K562 (cell line): ENCODE measurements around the gene RASSF1. TPM values are rescaled to one million over a fixed set of nuclear protein-coding genes. Genes with fewer than 3 reads are reported as not detected.

Experiments
- ATAC-seq: fragments of 200-7000 bp; cut with Tn5 transposase; 3 replicates; pipeline ENCODE4 v1.9.1; 2020; ENCODE audit warnings: moderate library complexity
- BruUV-seq: library from RNA; stranded (reverse); fragments of 400-500 nt; replicated peaks from 2 replicates; lab custom pipeline; 2021; lab: Mats Ljungman, UMichigan
- CTCF ChIA-PET: fragments of 300-600 bp; formaldehyde crosslinking; extraction: SDS; loops from one replicate; lab custom pipeline; 2021; ENCODE audit warnings: low intra/inter-chr PET ratio; lab: Yijun Ruan, JAX
- POLR2A ChIA-PET: fragments of 300-600, 350-650 bp; sonication (Branson Sonifier 250); formaldehyde crosslinking; extraction: SDS; loops from one replicate; lab custom pipeline; 2021; ENCODE audit warnings: antibody characterized with exemption, inconsistent platforms; lab: Yijun Ruan, JAX
- DNase-seq, 4 experiments: peaks; one replicate each; pipeline versions ENCODE4 v3.0.0 to v3.0.0-alpha.2; 2011 to 2018; ENCODE audit warnings: low spot score in 3 of 4, mixed read lengths in 3 of 4; ENCODE audit errors: extremely low read depth in 1 of 4
- FAIRE-seq: peaks from 2 replicates; lab custom pipeline; 2011; peaks lifted over from hg19 to GRCh38; lab: Jason Lieb, UNC
- H2AFZ ChIP-seq: 2 replicates; pipeline ENCODE4 v1.6.0; 2011; ENCODE audit warnings: low read depth, low read length, control low read depth, inconsistent platforms
- H3K27ac ChIP-seq: fragments of 200-600 bp; 3 replicates; pipeline ENCODE4 v1.8.0; 2011; ENCODE audit warnings: low read depth, mild to moderate bottlenecking, control low read depth, inconsistent platforms, low read length, moderate library complexity, mixed read lengths; ENCODE audit errors: extremely low read depth
- H3K27me3 ChIP-seq, 2 experiments: fragments of 300-600 bp in 1 of 2; 2 replicates in 1 of 2; 3 replicates in 1 of 2; pipeline versions ENCODE4 v1.6.0 to v1.8.0; 2011; ENCODE audit warnings: inconsistent platforms in 2 of 2, low read length in 2 of 2, mild to moderate bottlenecking in 1 of 2, mixed read lengths in 1 of 2, moderate library complexity in 1 of 2; ENCODE audit not compliant: control insufficient read depth in 2 of 2, insufficient read depth in 2 of 2
- H3K36me3 ChIP-seq: fragments of 300-600 bp; 3 replicates; pipeline ENCODE4 v1.8.0; 2011; ENCODE audit warnings: mild to moderate bottlenecking, low read length, inconsistent platforms; ENCODE audit not compliant: control insufficient read depth, insufficient read depth
- H3K4me1 ChIP-seq, 2 experiments: fragments of 200-600 bp in 1 of 2; replicated peaks in 1 of 2; 2 replicates in 1 of 2; 3 replicates in 1 of 2; pipeline versions ENCODE4 v1.5.1 to v1.8.0; 2011; ENCODE audit warnings: inconsistent platforms in 2 of 2, low read length in 2 of 2, mild to moderate bottlenecking in 1 of 2, mixed read lengths in 1 of 2, moderate library complexity in 1 of 2; ENCODE audit not compliant: control insufficient read depth in 2 of 2, insufficient read depth in 2 of 2
- H3K4me2 ChIP-seq: 2 replicates; pipeline ENCODE4 v1.6.1; 2011; ENCODE audit warnings: low read length, control low read depth, inconsistent platforms, mixed read lengths; ENCODE audit not compliant: insufficient read depth
- H3K4me3 ChIP-seq: fragments of 200-600 bp; sonication (generic), shearing (Covaris generic); 2 replicates; pipeline ENCODE4 v1.5.1; 2016; ENCODE audit warnings: control low read depth, inconsistent platforms
- H3K79me2 ChIP-seq: fragments of 200-600 bp; 3 replicates; pipeline ENCODE4 v1.8.0; 2011; ENCODE audit warnings: low read length, inconsistent platforms; ENCODE audit not compliant: control insufficient read depth, insufficient read depth
- H3K9ac ChIP-seq, 2 experiments: 2 replicates each; pipeline versions ENCODE4 v1.6.0 to v1.6.1; 2011; ENCODE audit warnings: low read depth in 2 of 2, low read length in 2 of 2, control low read depth in 1 of 2, inconsistent platforms in 1 of 2, mild to moderate bottlenecking in 1 of 2, mixed read lengths in 1 of 2; ENCODE audit not compliant: insufficient read depth in 1 of 2
- H3K9me1 ChIP-seq: one replicate; pipeline ENCODE4 v1.6.0; 2011; ENCODE audit warnings: inconsistent platforms, mild to moderate bottlenecking, low read length, moderate library complexity; ENCODE audit not compliant: control insufficient read depth, insufficient read depth
- H3K9me3 ChIP-seq: replicated peaks from 2 replicates; pipeline ENCODE4 v1.5.1; 2011; ENCODE audit warnings: low read depth, low read length, inconsistent platforms; ENCODE audit not compliant: control insufficient read depth, insufficient read depth
- H4K20me1 ChIP-seq: replicated peaks from 2 replicates; pipeline ENCODE4 v1.6.1; 2011; ENCODE audit warnings: low read length, inconsistent platforms, mixed read lengths; ENCODE audit not compliant: control insufficient read depth, insufficient read depth
- CBFA2T3 ChIP-seq: fragments of 450-650 bp; IDR thresholded peaks from 2 replicates; pipeline ENCODE4 v1.6.1; 2017
- NCOR1 ChIP-seq: fragments of 450-650 bp; IDR thresholded peaks from 2 replicates; pipeline ENCODE4 v1.6.1; 2016; ENCODE audit warnings: mild to moderate bottlenecking, moderate library complexity
- NRF1 ChIP-seq, 2 experiments: fragments of 450-650 bp; IDR thresholded peaks in 1 of 2; conservative IDR thresholded peaks in 1 of 2; 2 replicates each; pipeline ENCODE4 v1.6.1; 2014; ENCODE audit warnings: mild to moderate bottlenecking in 2 of 2
- PCBP1 ChIP-seq: fragments of 200-400 bp; formaldehyde crosslinking; IDR thresholded peaks from 2 replicates; pipeline ENCODE4 v1.6.1; 2018; ENCODE audit warnings: mild to moderate bottlenecking, low read depth, low read length; ENCODE audit not compliant: poor library complexity, severe bottlenecking
- RAD21 ChIP-seq, 2 experiments: fragments of 250-450 bp in 1 of 2; fragments of 450-650 bp in 1 of 2; sonication (Bioruptor Pico) in 1 of 2; formaldehyde crosslinking in 1 of 2; IDR thresholded peaks in 1 of 2; conservative IDR thresholded peaks in 1 of 2; 2 replicates each; pipeline versions ENCODE4 v1.4.0 to v1.8.0; 2020 to 2022; ENCODE audit warnings: mild to moderate bottlenecking in 2 of 2, moderate library complexity in 1 of 2
- WGBS: fragments of 100-300 bp; shearing (Covaris generic); methylation state at CpG from one replicate; pipeline ENCODE4 v1.1.6; 2016; ENCODE audit warnings: low coverage, mixed read lengths; ENCODE audit not compliant: insufficient coverage; ENCODE audit errors: missing lambda C conversion rate; 5-methylcytosine and 5-hydroxymethylcytosine counted together
- in situ Hi-C: fragments of 300-500 bp; cut with MboI; formaldehyde crosslinking; loops from 4 replicates; pipeline ENCODE4 v1.15.0; 2018; ENCODE audit warnings: inconsistent platforms, mixed read lengths
- intact Hi-C: fragments of 100-400 bp; cut with micrococcal nuclease; formaldehyde crosslinking; loops from 2 replicates; pipeline ENCODE4 v1.14.2; 2022
- polyA plus RNA-seq, 8 experiments: library from polyadenylated mRNA; depleted of rRNA in 4 of 8; stranded (reverse) in 5 of 8; unstranded in 3 of 8; fragments of >200 nt; fragmentation: Nextera tagmentation in 2 of 8; fragmentation: Illumina TruSeq in 1 of 8; extraction: Ambion mirVana in 2 of 8; extraction: Trizol in 1 of 8; gene quantifications; 2 replicates each; pipeline versions ENCODE4 v1.2.1 to v1.2.3, GENCODE V29; 2011 to 2014; ENCODE audit warnings: inconsistent platforms in 1 of 8, missing spikeins in 1 of 8
- total RNA-seq, 7 experiments: library from RNA; depleted of rRNA in 6 of 7; stranded (reverse); fragments of >200 nt in 6 of 7; fragmentation: Illumina TruSeq in 2 of 7; extraction: Trizol in 2 of 7; gene quantifications; 2 replicates each; pipeline versions ENCODE4 v1.2.1 to v1.2.3, GENCODE V29; 2011 to 2021; ENCODE audit warnings: low replicate concordance in 1 of 7
- TF ChIP-seq, protein P1 (sequence below), 3 experiments: IDR thresholded peaks in 2 of 3; conservative IDR thresholded peaks in 1 of 3; 2 replicates each; pipeline ENCODE4 v1.5.1; 2011 to 2012; ENCODE audit warnings: low read length in 3 of 3, mild to moderate bottlenecking in 3 of 3, control low read depth in 2 of 3, improper control_type of control experiment in 1 of 3, inconsistent platforms in 1 of 3, low read depth in 1 of 3, mixed read lengths in 1 of 3, moderate library complexity in 1 of 3; ENCODE audit not compliant: insufficient read depth in 2 of 3

The RASSF1 gene
- total and polyA plus RNA-seq, 9 of the 15 experiments (the other 6 are each of a cell fraction or from before 2014, with no cell fraction given), result 3.6 to 57.1 (median 24.6) TPM

DNA sequence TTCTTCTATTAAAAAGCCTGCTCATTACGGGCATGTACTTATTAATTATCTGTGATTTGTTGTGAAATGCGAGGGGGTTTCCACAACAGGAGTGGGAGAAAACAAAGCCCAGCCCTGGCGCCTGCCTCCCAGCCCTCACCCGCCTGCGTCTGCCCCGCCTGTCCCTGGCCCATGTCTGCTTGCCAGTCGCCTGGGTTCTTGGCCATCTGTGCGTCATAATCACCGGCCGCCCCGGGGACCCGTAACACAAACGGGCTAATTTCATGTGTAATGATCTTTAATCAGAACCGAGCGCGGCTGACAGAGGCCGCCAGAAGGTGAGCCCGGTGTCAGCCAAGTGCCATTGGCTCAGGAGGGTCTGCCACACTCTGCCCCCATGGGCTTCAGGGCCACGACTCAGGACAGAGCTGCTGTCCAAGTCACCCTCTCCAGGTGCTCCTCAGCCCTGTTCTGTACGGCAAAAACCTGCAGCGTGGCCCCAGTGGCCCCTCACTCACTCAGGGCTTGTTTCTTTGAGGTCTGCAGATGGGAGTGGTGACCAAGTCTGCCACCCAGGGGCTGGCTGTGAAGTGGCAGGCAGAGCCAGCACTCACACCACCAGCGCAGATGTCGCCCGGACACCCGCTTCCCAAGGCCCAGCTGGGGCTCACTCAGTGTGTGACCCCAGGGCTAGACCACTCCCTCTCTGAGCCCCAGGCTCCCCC, 47.5 kb upstream of the RASSF1 start (continued):
- TF ChIP-seq, protein P1, sequence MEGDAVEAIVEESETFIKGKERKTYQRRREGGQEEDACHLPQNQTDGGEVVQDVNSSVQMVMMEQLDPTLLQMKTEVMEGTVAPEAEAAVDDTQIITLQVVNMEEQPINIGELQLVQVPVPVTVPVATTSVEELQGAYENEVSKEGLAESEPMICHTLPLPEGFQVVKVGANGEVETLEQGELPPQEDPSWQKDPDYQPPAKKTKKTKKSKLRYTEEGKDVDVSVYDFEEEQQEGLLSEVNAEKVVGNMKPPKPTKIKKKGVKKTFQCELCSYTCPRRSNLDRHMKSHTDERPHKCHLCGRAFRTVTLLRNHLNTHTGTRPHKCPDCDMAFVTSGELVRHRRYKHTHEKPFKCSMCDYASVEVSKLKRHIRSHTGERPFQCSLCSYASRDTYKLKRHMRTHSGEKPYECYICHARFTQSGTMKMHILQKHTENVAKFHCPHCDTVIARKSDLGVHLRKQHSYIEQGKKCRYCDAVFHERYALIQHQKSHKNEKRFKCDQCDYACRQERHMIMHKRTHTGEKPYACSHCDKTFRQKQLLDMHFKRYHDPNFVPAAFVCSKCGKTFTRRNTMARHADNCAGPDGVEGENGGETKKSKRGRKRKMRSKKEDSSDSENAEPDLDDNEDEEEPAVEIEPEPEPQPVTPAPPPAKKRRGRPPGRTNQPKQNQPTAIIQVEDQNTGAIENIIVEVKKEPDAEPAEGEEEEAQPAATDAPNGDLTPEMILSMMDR (IDR thresholded peaks at IDR 0.05 in 2 of 3, conservative IDR thresholded peaks at IDR 0.05 in 1 of 3; ENCODE audit: insufficient read depth in 2 of 3, low read depth in 1 of 3, low read length in 3 of 3), result peak; percentile 42 to 48 (median 46); a peak in 5 of 6 replicates
- 0 out of 4 replicates have a peak, but pooled peaks of 1 of the 2 experiments have one; percentile 8 for TF ChIP-seq NRF1 (conservative IDR thresholded peaks at IDR 0.05 in 1 of 2, IDR thresholded peaks at IDR 0.05 in 1 of 2)
- TF ChIP-seq NCOR1, result no peak
- peak in 1 of 2 experiments; percentile 43; a peak in 1 of 4 replicates for TF ChIP-seq RAD21 (CRISPR knock-in tag; conservative IDR thresholded peaks at IDR 0.05 in 1 of 2, IDR thresholded peaks at IDR 0.05 in 1 of 2)

DNA sequence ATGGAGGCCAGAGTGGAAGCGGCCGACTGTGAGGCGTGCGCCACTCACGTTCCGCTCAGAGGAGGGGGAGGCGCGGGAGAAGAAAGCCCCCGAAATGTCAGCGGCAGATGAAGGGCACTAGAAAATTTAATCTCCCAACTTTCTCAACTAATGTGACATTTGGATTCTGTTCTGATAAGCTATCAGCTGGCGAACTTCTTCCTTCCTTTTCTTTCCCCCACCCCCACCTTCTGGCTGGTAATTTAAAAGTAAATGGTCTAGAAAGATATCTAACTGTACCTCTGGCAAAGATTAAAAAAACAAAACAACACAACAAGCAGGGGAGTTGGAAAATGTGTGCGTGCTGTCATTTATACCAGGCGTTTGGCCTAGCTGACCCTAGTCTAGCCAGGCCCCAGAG, 45.1 kb upstream of the RASSF1 start:
- H3K27me3 ChIP-seq, result peaks cover 0 to 43% of the 10 kb centered on the region in 2 experiments; a peak in 4 of 5 replicates
- FAIRE-seq (no peak), ATAC-seq (no peak), DNase-seq (no peak)
- WGBS, result 5% methylated on average over 12 of the region's 13 CpGs
- TF ChIP-seq PCBP1, result no peak
- TF ChIP-seq CBFA2T3, result peak; percentile 11; the same call in 1 of the 2 replicates
- ChIA-PET POLR2A (no interaction called here), CTCF (no interaction called here)
- peaks cover 4 to 33% of the 10 kb centered on the region in 2 experiments; a peak in 2 of 5 replicates for H3K4me1 ChIP-seq
- no peaks in the 10 kb centered on the region for H3K9me3 ChIP-seq
- peak overlapping the region in 1 of 2 experiments; percentile 76; a peak in 2 of 4 replicates for H3K9ac ChIP-seq
- H3K4me3 ChIP-seq, result no peak overlapping the region
- H3K36me3 ChIP-seq, result no peaks in the 10 kb centered on the region
- H4K20me1 ChIP-seq, result no peaks in the 10 kb centered on the region
- H3K9me1 ChIP-seq, result no peaks in the 10 kb centered on the region
- no TSS peak for BruUV-seq
- H3K4me2 ChIP-seq, result no peak overlapping the region
- no peak overlapping the region for H2AFZ ChIP-seq
- no peak overlapping the region for H3K27ac ChIP-seq
- H3K79me2 ChIP-seq, result no peaks in the 10 kb centered on the region
- in situ Hi-C loops, result no loop called here
- intact Hi-C loops, result no loop called here
